ENCODE data around the gene DDB1. TPM values are rescaled to one million over a fixed set of nuclear protein-coding genes. Genes with fewer than 3 reads are reported as not detected.

DDB1 gene
- polyA plus RNA-seq, 1 donor from 2014 or later, result 203 TPM

GRCh38 chr11:61270354-61271076, 62.4 kb downstream of the DDB1 start:
- TF ChIP-seq MXI1 (conservative IDR thresholded peaks at IDR 0.05; ENCODE audit: poor library complexity, severe bottlenecking) (no peak), EP300 (conservative IDR thresholded peaks at IDR 0.05; ENCODE audit: poor library complexity, severe bottlenecking) (no peak), REST (IDR thresholded peaks at IDR 0.05; ENCODE audit: borderline replicate concordance) (no peak), EZH2 (IDR thresholded peaks at IDR 0.05; ENCODE audit: borderline replicate concordance, insufficient read depth, low read length, poor library complexity, severe bottlenecking) (no peak), TAF1 (IDR thresholded peaks at IDR 0.05; ENCODE audit: low read depth) (no peak), SMC3 (conservative IDR thresholded peaks at IDR 0.05; ENCODE audit: poor library complexity) (no peak), RAD21 (conservative IDR thresholded peaks at IDR 0.05) (no peak), CTCF (IDR thresholded peaks at IDR 0.05; ENCODE audit: poor library complexity, severe bottlenecking) (no peak), POLR2AphosphoS5 (IDR thresholded peaks at IDR 0.05) (no peak)
- Histone ChIP-seq H3K9me2 (ENCODE audit: insufficient read depth, low read length) (no peaks in the 10 kb centered on the region), H3K4me3 (ENCODE audit: low read length) (no peak overlapping the region), H2AFZ (ENCODE audit: low read depth, low read length) (no peak overlapping the region), H3K36me3 (ENCODE audit: insufficient read depth, low read length) (no peaks in the 10 kb centered on the region), H4K20me1 (ENCODE audit: insufficient read depth) (no peaks in the 10 kb centered on the region), H3K79me2 (replicated peaks; ENCODE audit: insufficient read depth, low read length) (no peaks in the 10 kb centered on the region), H3K27me3 (ENCODE audit: insufficient read depth, low read depth, low read length) (no peaks in the 10 kb centered on the region), H3F3A (ENCODE audit: insufficient read depth, low read length, poor library complexity, severe bottlenecking) (no peaks in the 10 kb centered on the region), H3K9me3 (ENCODE audit: low read length) (no peaks in the 10 kb centered on the region), H3K9ac (ENCODE audit: low read length) (no peak overlapping the region), H3K27ac (ENCODE audit: low read length) (no peak overlapping the region), H3K4me2 (ENCODE audit: low read length) (no peak overlapping the region)

GRCh38 chr11:61268588-61269250, 64.2 kb downstream of the DDB1 start:
- H3F3A ChIP-seq (ENCODE audit: insufficient read depth, low read length, poor library complexity, severe bottlenecking), result no peaks in the 10 kb centered on the region
- no peaks in the 10 kb centered on the region for H4K20me1 ChIP-seq (ENCODE audit: insufficient read depth)
- H3K9me3 ChIP-seq (ENCODE audit: low read length), result no peaks in the 10 kb centered on the region
- H3K4me2 ChIP-seq (ENCODE audit: low read length), result no peak overlapping the region
- TF ChIP-seq CTCF (IDR thresholded peaks at IDR 0.05; ENCODE audit: poor library complexity, severe bottlenecking) (no peak), REST (IDR thresholded peaks at IDR 0.05; ENCODE audit: borderline replicate concordance) (no peak), EZH2 (IDR thresholded peaks at IDR 0.05; ENCODE audit: borderline replicate concordance, insufficient read depth, low read length, poor library complexity, severe bottlenecking) (no peak), TAF1 (IDR thresholded peaks at IDR 0.05; ENCODE audit: low read depth) (no peak), MXI1 (conservative IDR thresholded peaks at IDR 0.05; ENCODE audit: poor library complexity, severe bottlenecking) (no peak), EP300 (conservative IDR thresholded peaks at IDR 0.05; ENCODE audit: poor library complexity, severe bottlenecking) (no peak), POLR2AphosphoS5 (IDR thresholded peaks at IDR 0.05) (no peak), SMC3 (conservative IDR thresholded peaks at IDR 0.05; ENCODE audit: poor library complexity) (no peak), RAD21 (conservative IDR thresholded peaks at IDR 0.05) (no peak)
- no peak overlapping the region for H3K9ac ChIP-seq (ENCODE audit: low read length)
- no peaks in the 10 kb centered on the region for H3K36me3 ChIP-seq (ENCODE audit: insufficient read depth, low read length)
- no peak overlapping the region for H3K4me3 ChIP-seq (ENCODE audit: low read length)
- no peaks in the 10 kb centered on the region for H3K79me2 ChIP-seq (replicated peaks; ENCODE audit: insufficient read depth, low read length)
- no peak overlapping the region for H2AFZ ChIP-seq (ENCODE audit: low read depth, low read length)
- no peaks in the 10 kb centered on the region for H3K9me2 ChIP-seq (ENCODE audit: insufficient read depth, low read length)
- H3K27ac ChIP-seq (ENCODE audit: low read length), result no peak overlapping the region
- no peaks in the 10 kb centered on the region for H3K27me3 ChIP-seq (ENCODE audit: insufficient read depth, low read depth, low read length)

Measured in neural cell (in vitro differentiated cells).